Aortic smooth muscle cell (primary cell): ENCODE results near the gene REEP5. TPM values are rescaled to one million over a fixed set of nuclear protein-coding genes. Genes with fewer than 3 reads are reported as not detected.

ENCODE experiments used
- total RNA-seq: library from RNA; depleted of rRNA; stranded (reverse); fragments of >200 nt; gene quantifications from 2 replicates; pipeline ENCODE4 v1.2.3, GENCODE V29; 2014

REEP5 gene
- 61.7 and 67.0 TPM in 2 replicates for total RNA-seq

DNA sequence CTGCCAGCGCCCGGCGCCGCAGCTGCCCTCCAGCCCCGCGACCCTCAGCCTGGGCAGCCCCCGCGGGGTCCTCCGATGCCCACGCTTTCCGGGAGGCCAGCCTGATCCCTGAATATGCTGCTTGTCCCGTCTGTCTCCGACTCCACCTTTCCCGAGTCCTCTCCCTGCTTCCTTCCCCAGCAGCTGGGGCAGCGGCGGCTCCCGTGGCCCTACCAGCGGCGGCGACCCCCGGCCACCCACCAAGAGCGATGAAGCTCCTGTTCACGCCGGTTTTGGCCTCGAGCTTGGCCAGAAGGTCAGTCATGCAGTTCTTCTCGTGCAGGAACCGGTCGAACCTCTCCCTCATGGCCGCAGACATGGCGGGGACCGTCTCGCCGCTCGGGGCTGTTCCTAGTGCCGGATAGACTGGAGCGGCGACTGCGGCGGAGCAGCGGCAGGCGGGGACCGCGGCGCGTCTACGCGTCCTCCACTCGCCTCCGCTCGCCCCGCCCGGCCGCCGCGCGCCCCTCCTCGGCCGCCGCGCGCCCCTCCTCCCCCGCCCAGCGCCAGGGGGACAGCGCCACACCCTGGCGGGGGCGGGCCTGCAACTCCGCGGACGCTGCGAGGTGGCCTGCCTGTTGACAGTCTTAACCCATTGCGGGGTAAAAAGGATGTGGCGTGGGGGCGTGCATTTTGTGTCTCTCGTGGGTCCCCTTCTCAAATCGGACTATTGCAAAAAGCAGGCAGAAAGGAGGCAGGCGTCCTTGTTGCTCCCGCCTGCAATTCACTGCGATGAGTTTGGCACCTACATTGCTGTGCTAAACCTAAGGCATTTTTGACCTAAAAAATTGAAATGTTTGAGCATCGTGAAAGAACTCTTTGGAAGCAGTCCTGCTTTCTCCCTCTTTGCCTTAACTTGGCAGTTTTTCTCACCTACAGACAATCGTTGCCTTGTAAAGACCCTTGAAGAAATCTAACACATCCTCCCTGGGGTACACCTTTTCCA, at the start of gene REEP5:
Gene REEP5 (minus strand): TSS at position 395 of the 985 bp plus-strand sequence. CDS start 37 bp downstream, at position 358.

DNA sequence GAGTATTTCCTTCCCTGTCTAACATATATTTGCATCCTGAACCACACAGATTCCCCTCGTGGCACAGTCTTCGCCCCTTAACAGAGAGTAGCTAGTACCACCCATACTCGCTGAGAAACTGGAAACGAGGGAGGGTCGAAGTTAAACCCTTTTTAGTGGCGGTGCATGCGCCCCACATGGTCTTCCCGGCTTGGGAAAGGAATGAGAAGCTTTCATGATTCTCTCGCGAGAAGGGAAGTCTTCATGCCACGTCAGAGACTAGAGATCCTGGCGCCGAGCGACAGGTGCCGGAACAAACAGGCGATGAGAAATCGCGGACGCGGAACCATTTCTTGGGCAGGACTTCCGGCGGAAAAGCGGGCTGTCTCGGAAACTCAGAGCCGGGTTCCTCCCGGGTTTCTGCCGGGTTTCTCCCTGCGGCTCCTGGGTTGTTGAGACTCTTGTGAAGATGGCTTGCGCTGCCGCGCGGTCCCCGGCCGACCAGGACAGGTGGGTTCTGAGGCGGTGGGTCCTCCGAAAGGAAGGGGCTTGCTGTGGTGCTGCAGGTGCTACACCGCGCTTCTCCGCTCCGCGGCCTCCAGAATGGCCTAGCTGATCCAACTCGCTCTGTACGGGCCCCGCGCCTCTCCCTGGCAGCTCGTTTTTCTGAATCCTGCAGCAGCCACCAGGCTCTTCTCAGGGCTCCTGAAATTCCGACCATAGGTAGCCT, 60.9 kb downstream of the REEP5 start, which contains the start of gene SRP19:
Gene SRP19 (plus strand): TSS at position 359 of the 709 bp plus-strand sequence. CDS start 90 bp downstream, at position 449.

Other genes with a start within 250 kb of the REEP5 start
- 55.0 and 66.3 TPM in 2 replicates for gene APC, start 184.3 kb downstream of the REEP5 start, total RNA-seq
- gene SRP19, start 60.9 kb downstream of the REEP5 start, total RNA-seq, result 65.3 and 72.4 TPM in 2 replicates
- gene DCP2, start 54.6 kb upstream of the REEP5 start, total RNA-seq, result 16.5 and 17.2 TPM in 2 replicates